Activated naive CD8-positive, alpha-beta T cell treated with anti-CD3 and anti-CD28 coated beads, Interleukin-2, amount 50 U/mL, for 24 hours (primary cell): Measurements from ENCODE around the gene ZSWIM3.

Experiments used
- ATAC-seq: fragments of 150-1000 bp; cut with Tn5 transposase; one replicate; pipeline ENCODE4 v1.10.0; 2021
- DNase-seq: peaks from one replicate; pipeline ENCODE4 v3.0.0; 2021
- H3K27ac Mint-ChIP-seq: one replicate; pipeline ENCODE4 v1.8.0; 2021; ENCODE audit warnings: mild to moderate bottlenecking, mixed read lengths
- H3K27me3 Mint-ChIP-seq: one replicate; pipeline ENCODE4 v1.8.0; 2021; ENCODE audit warnings: mixed read lengths
- H3K36me3 Mint-ChIP-seq: one replicate; pipeline ENCODE4 v1.8.0; 2021; ENCODE audit warnings: low read depth, mixed read lengths
- H3K4me1 Mint-ChIP-seq: one replicate; pipeline ENCODE4 v1.8.0; 2021; ENCODE audit warnings: mixed read lengths
- H3K4me3 Mint-ChIP-seq: one replicate; pipeline ENCODE4 v1.8.0; 2021; ENCODE audit warnings: mild to moderate bottlenecking, moderate library complexity, mixed read lengths
- H3K9me3 Mint-ChIP-seq: one replicate; pipeline ENCODE4 v1.8.0; 2021; ENCODE audit warnings: mixed read lengths

ZSWIM3 gene

GRCh38 chr20:45912344-45912682 is 54.9 kb downstream of the ZSWIM3 start:
- Mint-ChIP-seq H3K27ac (peak overlapping the region; percentile 42), H3K4me3 (peak overlapping the region; percentile 83), H3K4me1 (peaks cover 22% of the 10 kb centered on the region), H3K36me3 (no peaks in the 10 kb centered on the region), H3K9me3 (no peaks in the 10 kb centered on the region), H3K27me3 (peaks cover 7% of the 10 kb centered on the region)
- no peak for ATAC-seq
- no peak for DNase-seq

GRCh38 chr20:45913116-45913515 is 55.7 kb downstream of the ZSWIM3 start:
- no peak overlapping the region for H3K27ac Mint-ChIP-seq
- DNase-seq (no peak), ATAC-seq (no peak)
- peaks cover 9% of the 10 kb centered on the region for H3K27me3 Mint-ChIP-seq
- no peak overlapping the region for H3K4me3 Mint-ChIP-seq
- H3K9me3 Mint-ChIP-seq, result no peaks in the 10 kb centered on the region
- H3K4me1 Mint-ChIP-seq, result peaks cover 22% of the 10 kb centered on the region
- no peaks in the 10 kb centered on the region for H3K36me3 Mint-ChIP-seq

GRCh38 chr20:45917790-45918141 is 60.4 kb downstream of the ZSWIM3 start:
- H3K36me3 Mint-ChIP-seq, result no peaks in the 10 kb centered on the region
- no peaks in the 10 kb centered on the region for H3K9me3 Mint-ChIP-seq
- no peak overlapping the region for H3K27ac Mint-ChIP-seq
- DNase-seq (no peak), ATAC-seq (no peak)
- no peak overlapping the region for H3K4me3 Mint-ChIP-seq
- peaks cover 9% of the 10 kb centered on the region for H3K4me1 Mint-ChIP-seq
- peaks cover 20% of the 10 kb centered on the region for H3K27me3 Mint-ChIP-seq

GRCh38 chr20:45918182-45918737 is 60.8 kb downstream of the ZSWIM3 start:
- Mint-ChIP-seq H3K4me3 (no peak overlapping the region), H3K27ac (no peak overlapping the region), H3K27me3 (peaks cover 19% of the 10 kb centered on the region), H3K9me3 (no peaks in the 10 kb centered on the region), H3K36me3 (no peaks in the 10 kb centered on the region), H3K4me1 (peaks cover 8% of the 10 kb centered on the region)
- DNase-seq (no peak), ATAC-seq (no peak)

GRCh38 chr20:45918779-45919537 is 61.5 kb downstream of the ZSWIM3 start:
- Mint-ChIP-seq H3K36me3 (no peaks in the 10 kb centered on the region), H3K4me1 (peaks cover 8% of the 10 kb centered on the region), H3K4me3 (no peak overlapping the region), H3K9me3 (no peaks in the 10 kb centered on the region), H3K27ac (no peak overlapping the region), H3K27me3 (peaks cover 19% of the 10 kb centered on the region)
- ATAC-seq (no peak), DNase-seq (no peak)

- Mint-ChIP-seq H3K4me1 (peaks cover 10% of the 10 kb centered on the region), H3K27me3 (peaks cover 16% of the 10 kb centered on the region), H3K36me3 (no peaks in the 10 kb centered on the region), H3K4me3 (no peak overlapping the region), H3K27ac (no peak overlapping the region), H3K9me3 (no peaks in the 10 kb centered on the region)
- ATAC-seq (no peak), DNase-seq (no peak)
These were observed 62.4 kb downstream of the ZSWIM3 start for GRCh38 chr20:45919542-45920399.

- peaks cover 10% of the 10 kb centered on the region for H3K4me1 Mint-ChIP-seq
These were observed 63.3 kb downstream of the ZSWIM3 start for GRCh38 chr20:45920462-45921336.

GRCh38 chr20:45921337-45922189 is 64.1 kb downstream of the ZSWIM3 start:
- Mint-ChIP-seq H3K27me3 (peaks cover 16% of the 10 kb centered on the region), H3K9me3 (no peaks in the 10 kb centered on the region), H3K27ac (no peak overlapping the region), H3K36me3 (no peaks in the 10 kb centered on the region), H3K4me1 (peaks cover 10% of the 10 kb centered on the region), H3K4me3 (no peak overlapping the region)
- peak; percentile 88 for ATAC-seq
- no peak for DNase-seq

More at GRCh38 chr20:45920462-45921336, 63.3 kb downstream of the ZSWIM3 start:
- no peak for ATAC-seq
- peaks cover 16% of the 10 kb centered on the region for H3K27me3 Mint-ChIP-seq
- H3K9me3 Mint-ChIP-seq, result no peaks in the 10 kb centered on the region
- no peak for DNase-seq
- H3K36me3 Mint-ChIP-seq, result no peaks in the 10 kb centered on the region
- no peak overlapping the region for H3K27ac Mint-ChIP-seq
- no peak overlapping the region for H3K4me3 Mint-ChIP-seq

- Mint-ChIP-seq H3K36me3 (no peaks in the 10 kb centered on the region), H3K27ac (no peak overlapping the region), H3K4me3 (no peak overlapping the region), H3K9me3 (no peaks in the 10 kb centered on the region), H3K27me3 (peaks cover 13% of the 10 kb centered on the region), H3K4me1 (peaks cover 10% of the 10 kb centered on the region)
- ATAC-seq (no peak), DNase-seq (no peak)
These were observed 67.2 kb downstream of the ZSWIM3 start for GRCh38 chr20:45924391-45925261.

GRCh38 chr20:45925821-45926506 is 68.5 kb downstream of the ZSWIM3 start:
- Mint-ChIP-seq H3K27ac (no peak overlapping the region), H3K27me3 (peaks cover 6% of the 10 kb centered on the region), H3K9me3 (no peaks in the 10 kb centered on the region), H3K4me3 (no peak overlapping the region), H3K36me3 (no peaks in the 10 kb centered on the region), H3K4me1 (peaks cover 10% of the 10 kb centered on the region)
- DNase-seq (no peak), ATAC-seq (no peak)

- H3K4me1 Mint-ChIP-seq, result peaks cover 6% of the 10 kb centered on the region
- no peaks in the 10 kb centered on the region for H3K9me3 Mint-ChIP-seq
- no peak overlapping the region for H3K4me3 Mint-ChIP-seq
- DNase-seq, result no peak
- H3K27ac Mint-ChIP-seq, result no peak overlapping the region
- no peak for ATAC-seq
- H3K27me3 Mint-ChIP-seq, result peaks cover 1% of the 10 kb centered on the region
- H3K36me3 Mint-ChIP-seq, result no peaks in the 10 kb centered on the region
These were observed 69.3 kb downstream of the ZSWIM3 start for GRCh38 chr20:45926731-45927070.

GRCh38 chr20:45927071-45927878 is 69.9 kb downstream of the ZSWIM3 start:
- H3K27ac Mint-ChIP-seq, result no peak overlapping the region
- no peaks in the 10 kb centered on the region for H3K9me3 Mint-ChIP-seq
- DNase-seq (no peak), ATAC-seq (no peak)
- H3K36me3 Mint-ChIP-seq, result no peaks in the 10 kb centered on the region
- no peaks in the 10 kb centered on the region for H3K27me3 Mint-ChIP-seq
- no peak overlapping the region for H3K4me3 Mint-ChIP-seq
- H3K4me1 Mint-ChIP-seq, result peaks cover 2% of the 10 kb centered on the region
